Ishikawa (cell line): ENCODE measurements around the gene FAM120A.

ENCODE experiments used
- CEBPB ChIP-seq: IDR thresholded peaks from 2 replicates; pipeline ENCODE4 v1.6.1; 2012
- CREB1 ChIP-seq: IDR thresholded peaks from 2 replicates; pipeline ENCODE4 v1.6.1; 2012; ENCODE audit warnings: low read depth
- FOXM1 ChIP-seq: IDR thresholded peaks from 2 replicates; pipeline ENCODE4 v1.6.1; 2012; ENCODE audit warnings: low read depth, borderline replicate concordance
- NFIC ChIP-seq: IDR thresholded peaks from 2 replicates; pipeline ENCODE4 v1.6.1; 2012
- REST ChIP-seq: IDR thresholded peaks from 2 replicates; pipeline ENCODE4 v1.6.1; 2012; ENCODE audit warnings: low read depth, mild to moderate bottlenecking
- USF1 ChIP-seq: IDR thresholded peaks from 2 replicates; pipeline ENCODE4 v1.6.1; 2012
- YY1 ChIP-seq: IDR thresholded peaks from 2 replicates; pipeline ENCODE4 v1.6.1; 2012; ENCODE audit warnings: low read depth
- ZBTB7A ChIP-seq: IDR thresholded peaks from 2 replicates; pipeline ENCODE4 v1.6.1; 2012; ENCODE audit warnings: low read depth

GRCh38 chr9:93579711-93580516 is 128.4 kb downstream of the FAM120A start:
- TF ChIP-seq CREB1 = no peak
- TF ChIP-seq REST = no peak
- TF ChIP-seq FOXM1 = no peak
- TF ChIP-seq USF1 = no peak
- TF ChIP-seq CEBPB = no peak
- TF ChIP-seq ZBTB7A = no peak
- TF ChIP-seq YY1 = no peak
- TF ChIP-seq NFIC = no peak
